Activated CD8-positive, alpha-beta T cell treated with anti-CD3 and anti-CD28 coated beads for 36 hours (primary cell): ENCODE measurements around the gene SUGCT. TPM values are rescaled to one million over a fixed set of nuclear protein-coding genes. Genes with fewer than 3 reads are reported as not detected.

Source experiments
- ATAC-seq: fragments of 200-7000 bp; cut with Tn5 transposase; one replicate; pipeline ENCODE4 v1.10.0; 2021; ENCODE audit warnings: mild to moderate bottlenecking, moderate library complexity
- CTCF ChIA-PET: fragments of 350-600 bp; sonication (Branson Sonifier 250); formaldehyde crosslinking; loops from one replicate; lab custom pipeline; 2021; ENCODE audit warnings: antibody characterized with exemption; lab: Charles Lee
- POLR2A ChIA-PET: fragments of 350-600 bp; sonication (Branson Sonifier 250); formaldehyde crosslinking; loops from one replicate; lab custom pipeline; 2021; ENCODE audit warnings: antibody characterized with exemption; lab: Charles Lee
- DNase-seq: peaks from one replicate; pipeline ENCODE4 v3.0.0-alpha.2; 2020
- H3K27ac Mint-ChIP-seq: one replicate; pipeline ENCODE4 v1.8.0; 2021; ENCODE audit warnings: mild to moderate bottlenecking, mixed read lengths
- H3K27me3 Mint-ChIP-seq: one replicate; pipeline ENCODE4 v1.8.0; 2021; ENCODE audit warnings: mixed read lengths
- H3K36me3 Mint-ChIP-seq: one replicate; pipeline ENCODE4 v1.8.0; 2021; ENCODE audit warnings: low read depth, mixed read lengths
- H3K4me1 Mint-ChIP-seq: one replicate; pipeline ENCODE4 v1.8.0; 2021; ENCODE audit warnings: low read depth, mixed read lengths
- H3K4me3 Mint-ChIP-seq: one replicate; pipeline ENCODE4 v1.8.0; 2021; ENCODE audit warnings: mild to moderate bottlenecking, moderate library complexity, mixed read lengths
- H3K9me3 Mint-ChIP-seq: one replicate; pipeline ENCODE4 v1.8.0; 2021; ENCODE audit warnings: mixed read lengths
- CTCF ChIP-seq: fragments of 200-600 bp; IDR thresholded peaks from one replicate; pipeline ENCODE4 v1.8.0; 2022; ENCODE audit warnings: antibody characterized with exemption, mild to moderate bottlenecking
- intact Hi-C: fragments of 100-400 bp; cut with micrococcal nuclease; formaldehyde crosslinking; loops from one replicate; pipeline ENCODE4 v1.10.0; 2022
- total RNA-seq, 2 experiments: library from RNA; stranded (reverse); gene quantifications; one replicate each; pipeline ENCODE4 v1.2.3, GENCODE V29; 2021

Gene SUGCT
- total RNA-seq, 2 experiments from 2014 or later: 1.6 to 2.0 TPM

GRCh38 chr7:40369641-40370277 lies 235.0 kb downstream of the SUGCT start:
- H3K27me3 Mint-ChIP-seq: no peaks in the 10 kb centered on the region
- ATAC-seq (no peak), DNase-seq (no peak)
- H3K27ac Mint-ChIP-seq: no peak overlapping the region
- no peaks in the 10 kb centered on the region for H3K36me3 Mint-ChIP-seq
- H3K9me3 Mint-ChIP-seq: peaks cover 5% of the 10 kb centered on the region
- H3K4me1 Mint-ChIP-seq: no peaks in the 10 kb centered on the region
- no peak for TF ChIP-seq CTCF
- H3K4me3 Mint-ChIP-seq: no peak overlapping the region
- ChIA-PET POLR2A (no interaction called here), CTCF (no interaction called here)
- intact Hi-C loops: no loop called here

- Mint-ChIP-seq H3K4me1 (no peaks in the 10 kb centered on the region), H3K27me3 (no peaks in the 10 kb centered on the region), H3K36me3 (no peaks in the 10 kb centered on the region), H3K4me3 (no peak overlapping the region), H3K27ac (no peak overlapping the region), H3K9me3 (peaks cover 5% of the 10 kb centered on the region)
- no peak for TF ChIP-seq CTCF
- DNase-seq (no peak), ATAC-seq (no peak)
- POLR2A ChIA-PET: no interaction called here
- intact Hi-C loops: no loop called here
- CTCF ChIA-PET: interaction anchor here (0.6 kb wide), 1 partner anchor 47 kb away, joined by 4 read pairs; no protein-coding TSS in a partner anchor
Measured at GRCh38 chr7:40371806-40372440, 237.1 kb downstream of the SUGCT start.

GRCh38 chr7:40374575-40374974 lies 239.8 kb downstream of the SUGCT start:
- TF ChIP-seq CTCF: no peak
- DNase-seq (no peak), ATAC-seq (no peak)
- CTCF ChIA-PET: no interaction called here
- no peak overlapping the region for H3K4me3 Mint-ChIP-seq
- H3K4me1 Mint-ChIP-seq: no peaks in the 10 kb centered on the region
- no peaks in the 10 kb centered on the region for H3K36me3 Mint-ChIP-seq
- intact Hi-C loops: no loop called here
- no peaks in the 10 kb centered on the region for H3K27me3 Mint-ChIP-seq
- no peak overlapping the region for H3K27ac Mint-ChIP-seq
- H3K9me3 Mint-ChIP-seq: peaks cover 5% of the 10 kb centered on the region
- POLR2A ChIA-PET: no interaction called here

- no peak overlapping the region for H3K4me3 Mint-ChIP-seq
- ChIA-PET POLR2A (no interaction called here), CTCF (no interaction called here)
- peaks cover 5% of the 10 kb centered on the region for H3K9me3 Mint-ChIP-seq
- intact Hi-C loops: no loop called here
- no peaks in the 10 kb centered on the region for H3K36me3 Mint-ChIP-seq
- H3K4me1 Mint-ChIP-seq: no peaks in the 10 kb centered on the region
- TF ChIP-seq CTCF: no peak
- ATAC-seq: no peak
- H3K27me3 Mint-ChIP-seq: no peaks in the 10 kb centered on the region
- no peak overlapping the region for H3K27ac Mint-ChIP-seq
- DNase-seq: no peak
Measured at GRCh38 chr7:40380111-40380510, 245.3 kb downstream of the SUGCT start.

GRCh38 chr7:40382145-40382544 lies 247.3 kb downstream of the SUGCT start:
- no peak overlapping the region for H3K27ac Mint-ChIP-seq
- DNase-seq (no peak), ATAC-seq (no peak)
- intact Hi-C loops: no loop called here
- H3K9me3 Mint-ChIP-seq: peaks cover 5% of the 10 kb centered on the region
- no peak for TF ChIP-seq CTCF
- H3K4me1 Mint-ChIP-seq: no peaks in the 10 kb centered on the region
- no peaks in the 10 kb centered on the region for H3K27me3 Mint-ChIP-seq
- POLR2A ChIA-PET: no interaction called here
- H3K4me3 Mint-ChIP-seq: no peak overlapping the region
- H3K36me3 Mint-ChIP-seq: no peaks in the 10 kb centered on the region
- CTCF ChIA-PET: no interaction called here
